Measurements from ENCODE around the gene LLCFC1. TPM values are rescaled to one million over a fixed set of nuclear protein-coding genes. Genes with fewer than 3 reads are reported as not detected.

The LLCFC1 gene
- total and polyA plus RNA-seq, 3 donors from 2014 or later, result 14.1 to 73.2 (median 38.5) TPM

- H3K9me3 ChIP-seq, result no peaks in the 10 kb centered on the region
- peak; percentile 43 for DNase-seq
- H3K36me3 ChIP-seq (ENCODE audit: low read depth, missing control alignments), result no peaks in the 10 kb centered on the region
- H3K27ac ChIP-seq, result no peak overlapping the region
- no peaks in the 10 kb centered on the region for H3K4me1 ChIP-seq
- intact Hi-C loops (cut with DNase I; ENCODE audit: low total_unique reads), result no loop called here
- 64 to 74% methylated on average over 20 to 21 of the region's 21 CpGs for WGBS, 2 donors
- H3K4me3 ChIP-seq, result no peak overlapping the region
- peak in 1 of 3 experiments; percentile 17 for TF ChIP-seq CTCF (IDR thresholded peaks at IDR 0.05)
- no peak for TF ChIP-seq POLR2A (IDR thresholded peaks at IDR 0.05)
- no peaks in the 10 kb centered on the region for H3K27me3 ChIP-seq
Measured at GRCh38 chr7:142908921-142909890, 30.1 kb upstream of the LLCFC1 start.

- Histone ChIP-seq H3K4me3 (no peak overlapping the region), H3K4me1 (no peaks in the 10 kb centered on the region), H3K27ac (no peak overlapping the region), H3K9me3 (no peaks in the 10 kb centered on the region), H3K27me3 (no peaks in the 10 kb centered on the region), H3K36me3 (ENCODE audit: low read depth, missing control alignments) (no peaks in the 10 kb centered on the region)
- WGBS, 2 donors, result 57 to 64% methylated on average over 2 of the region's 2 CpGs
- intact Hi-C loops (cut with DNase I; ENCODE audit: low total_unique reads), result no loop called here
- no peak for DNase-seq
- no peak for TF ChIP-seq POLR2A (IDR thresholded peaks at IDR 0.05)
- no peak for TF ChIP-seq CTCF (IDR thresholded peaks at IDR 0.05)
Measured at GRCh38 chr7:142910031-142910433, 29.3 kb upstream of the LLCFC1 start.

DNA sequence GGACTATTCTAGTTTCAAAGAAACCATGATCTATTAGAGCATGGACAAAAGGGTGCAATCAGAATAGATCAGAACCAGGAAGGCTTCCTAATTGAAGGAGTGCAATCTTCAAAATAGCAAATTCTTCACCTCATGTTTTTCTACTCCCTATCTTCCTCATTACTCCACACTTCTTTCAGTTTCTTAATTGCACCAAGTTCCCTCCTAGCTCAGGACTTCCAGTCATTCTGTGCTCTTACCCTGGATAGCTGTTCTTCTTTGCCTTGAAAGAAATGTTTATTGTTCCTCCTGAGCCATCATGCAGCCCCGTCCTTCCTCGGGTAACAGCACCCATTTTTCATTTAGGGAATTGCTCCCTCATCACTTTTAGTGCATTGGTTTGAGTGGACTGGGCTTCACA, 28.8 kb upstream of the LLCFC1 start:
- Histone ChIP-seq H3K27ac (no peak overlapping the region), H3K4me1 (no peaks in the 10 kb centered on the region), H3K27me3 (no peaks in the 10 kb centered on the region), H3K36me3 (ENCODE audit: low read depth, missing control alignments) (no peaks in the 10 kb centered on the region), H3K9me3 (no peaks in the 10 kb centered on the region), H3K4me3 (no peak overlapping the region)
- no peak for DNase-seq
- intact Hi-C loops (cut with DNase I; ENCODE audit: low total_unique reads), result no loop called here
- 49 to 76% methylated on average over 2 of the region's 2 CpGs for WGBS, 2 donors
- TF ChIP-seq POLR2A (IDR thresholded peaks at IDR 0.05) (no peak), CTCF (IDR thresholded peaks at IDR 0.05) (no peak)

GRCh38 chr7:142913051-142913450, 26.2 kb upstream of the LLCFC1 start:
- TF ChIP-seq POLR2A (IDR thresholded peaks at IDR 0.05) (no peak), CTCF (IDR thresholded peaks at IDR 0.05) (no peak)
- WGBS, 2 donors, result 50 to 73% methylated on average over 3 of the region's 3 CpGs
- Histone ChIP-seq H3K27ac (no peak overlapping the region), H3K4me3 (no peak overlapping the region), H3K4me1 (no peaks in the 10 kb centered on the region), H3K9me3 (no peaks in the 10 kb centered on the region), H3K27me3 (no peaks in the 10 kb centered on the region), H3K36me3 (ENCODE audit: low read depth, missing control alignments) (no peaks in the 10 kb centered on the region)
- no peak for DNase-seq
- intact Hi-C loops (cut with DNase I; ENCODE audit: low total_unique reads), result no loop called here

Measured in testis (tissue), 3 donors.